OCI-M1 (cell line): ENCODE measurements around the gene TFEB.

Experiments
- DNase-seq: peaks from one replicate; lab custom pipeline; 2025; lab: John Stamatoyannopoulos, UW

TFEB gene

GRCh38 chr6:41763470-41763869 lies 28.1 kb upstream of the TFEB start:
- no peak for DNase-seq

GRCh38 chr6:41759905-41760579 lies 24.6 kb upstream of the TFEB start:
- DNase-seq = no peak

- DNase-seq = no peak
Observed at GRCh38 chr6:41759106-41759904, 23.9 kb upstream of the TFEB start.

GRCh38 chr6:41758641-41759035 lies 23.2 kb upstream of the TFEB start:
- DNase-seq = no peak

GRCh38 chr6:41757931-41758640 lies 22.7 kb upstream of the TFEB start:
- DNase-seq = no peak

GRCh38 chr6:41757271-41757670 lies 21.9 kb upstream of the TFEB start:
- DNase-seq = no peak

GRCh38 chr6:41756354-41756753 lies 20.9 kb upstream of the TFEB start:
- DNase-seq = no peak

- DNase-seq = no peak
Observed at GRCh38 chr6:41755895-41756294, 20.5 kb upstream of the TFEB start.

GRCh38 chr6:41750374-41750773 lies 15.0 kb upstream of the TFEB start:
- DNase-seq = no peak

- DNase-seq = no peak
Observed at GRCh38 chr6:41748542-41748941, 13.1 kb upstream of the TFEB start.

- no peak for DNase-seq
Observed at GRCh38 chr6:41748102-41748477, 12.7 kb upstream of the TFEB start.

- no peak for DNase-seq
Observed at GRCh38 chr6:41747256-41748101, 12.1 kb upstream of the TFEB start, which contains the start of gene PGC. Gene PGC, minus strand, starts transcription at chr6:41747397. Its CDS starts 63 bp downstream, at chr6:41747334.

GRCh38 chr6:41746107-41746506 lies 10.7 kb upstream of the TFEB start:
- DNase-seq = no peak

- no peak for DNase-seq
Observed at GRCh38 chr6:41744236-41744787, 8.9 kb upstream of the TFEB start.

GRCh38 chr6:41743406-41744235 lies 8.2 kb upstream of the TFEB start:
- DNase-seq = no peak

- DNase-seq = no peak
Observed at GRCh38 chr6:41741625-41742490, 6.5 kb upstream of the TFEB start.

GRCh38 chr6:41740366-41741162 lies 5.2 kb upstream of the TFEB start:
- DNase-seq = no peak

- DNase-seq = no peak
Observed at GRCh38 chr6:41739041-41739440, 3.6 kb upstream of the TFEB start.

- no peak for DNase-seq
Observed at GRCh38 chr6:41737591-41738130, 2.3 kb upstream of the TFEB start.
